GM18499 (cell line): ENCODE measurements around the gene ARID3C.
"Not testable (repeated sequence)": the region's sequence is repeated elsewhere in the genome, so short reads cannot be mapped to it uniquely, and the experiment has no call there.

Experiments
- ATAC-seq: cut with Tn5 transposase; IDR thresholded peaks from one replicate; pipeline ENCODE4 v1.9.1; 2021; ENCODE audit warnings: moderate number of reproducible peaks; ENCODE audit not compliant: insufficient read depth, unreplicated experiment

ARID3C gene

GRCh38 chr9:34653151-34654072 lies 24.5 kb upstream of the ARID3C start:
- ATAC-seq, result no peak

- no peak for ATAC-seq
Observed at GRCh38 chr9:34652602-34653000, 23.7 kb upstream of the ARID3C start.

GRCh38 chr9:34651876-34652601 lies 23.2 kb upstream of the ARID3C start, which contains the start of gene IL11RA:
IL11RA (plus strand) TSS chr9:34652185; CDS start chr9:34655218, 3,033 bp downstream.
- no peak for ATAC-seq

- no peak for ATAC-seq
Observed at GRCh38 chr9:34651321-34651720, 22.5 kb upstream of the ARID3C start.

GRCh38 chr9:34650816-34651215 lies 21.9 kb upstream of the ARID3C start:
- no peak for ATAC-seq

GRCh38 chr9:34648673-34649072 lies 19.8 kb upstream of the ARID3C start:
- ATAC-seq, result no peak

GRCh38 chr9:34647651-34648050 lies 18.8 kb upstream of the ARID3C start:
- no peak for ATAC-seq

GRCh38 chr9:34647084-34647403 lies 18.2 kb upstream of the ARID3C start:
- no peak for ATAC-seq

GRCh38 chr9:34646211-34647083 lies 17.6 kb upstream of the ARID3C start, which contains the start of gene GALT:
GALT (plus strand) TSS chr9:34646675; CDS start chr9:34646705, 30 bp downstream.
- peak; percentile 60 for ATAC-seq

- ATAC-seq, result no peak
Observed at GRCh38 chr9:34644766-34645314, 16.0 kb upstream of the ARID3C start.

- ATAC-seq, result no peak
Observed at GRCh38 chr9:34642679-34643078, 13.8 kb upstream of the ARID3C start.

- ATAC-seq, result not testable (repeated sequence)
Observed at GRCh38 chr9:34639322-34639721, 10.5 kb upstream of the ARID3C start.

GRCh38 chr9:34638138-34638445 lies 9.2 kb upstream of the ARID3C start:
- ATAC-seq, result no peak

GRCh38 chr9:34637356-34638137 lies 8.7 kb upstream of the ARID3C start, which contains the start of gene SIGMAR1:
SIGMAR1 (minus strand) TSS chr9:34637787; CDS start chr9:34637697, 90 bp downstream.
- peak; percentile 41 for ATAC-seq

GRCh38 chr9:34636791-34637355 lies 8.0 kb upstream of the ARID3C start:
- no peak for ATAC-seq

GRCh38 chr9:34635556-34635955 lies 6.7 kb upstream of the ARID3C start:
- no peak for ATAC-seq

- no peak for ATAC-seq
Observed at GRCh38 chr9:34634551-34635248, 5.8 kb upstream of the ARID3C start.

GRCh38 chr9:34633851-34634550 lies 5.1 kb upstream of the ARID3C start:
- no peak for ATAC-seq
